Ovary (tissue), 9 donors: ENCODE results near the gene KRTAP10-8. TPM values are rescaled to one million over a fixed set of nuclear protein-coding genes. Genes with fewer than 3 reads are reported as not detected.

Experiments
- DNase-seq, 5 donors: peaks; one replicate each; pipeline ENCODE4 v3.0.0-alpha.2; 2019 to 2020
- H3K27ac ChIP-seq, 2 donors: fragments of 200-600 bp; one replicate each; pipeline versions ENCODE4 v1.5.1 to v1.8.0; 2019 to 2022
- H3K27me3 ChIP-seq: fragments of 200-600 bp; one replicate; pipeline ENCODE4 v1.8.0; 2022
- H3K36me3 ChIP-seq: fragments of 200-600 bp; sonication (generic); one replicate; pipeline ENCODE4 v1.5.1; 2019
- H3K4me1 ChIP-seq: one replicate; pipeline ENCODE4 v1.8.1; 2013; ENCODE audit warnings: mild to moderate bottlenecking, moderate library complexity; ENCODE audit not compliant: insufficient read depth
- H3K4me3 ChIP-seq: fragments of 200-600 bp; sonication (generic); one replicate; pipeline ENCODE4 v1.5.1; 2017
- H3K9me3 ChIP-seq, 2 donors: fragments of 200-600 bp in 1 of 2; sonication (generic) in 1 of 2; one replicate each; pipeline versions ENCODE4 v1.5.1 to v1.8.1; 2013 to 2019; ENCODE audit warnings: mild to moderate bottlenecking in 1 of 2, moderate library complexity in 1 of 2
- EP300 ChIP-seq: sonication (generic); formaldehyde crosslinking; IDR thresholded peaks from one replicate; pipeline ENCODE4 v1.6.1; 2017; ENCODE audit warnings: antibody characterized with exemption
- POLR2A ChIP-seq: fragments of 450-650 bp; IDR thresholded peaks from one replicate; pipeline ENCODE4 v1.6.1; 2017; ENCODE audit warnings: antibody characterized with exemption, mild to moderate bottlenecking, moderate library complexity
- WGBS, 3 donors: extraction: QIAGEN DNeasy Blood & Tissue Kit in 1 of 3; methylation state at CpG; one replicate each; pipeline versions ENCODE4 v1.1.5 to v1.1.7; 2013 to 2017; 5-methylcytosine and 5-hydroxymethylcytosine counted together
- intact Hi-C, 4 donors: fragments of 100-400 bp; cut with DNase I; formaldehyde crosslinking; loops; one replicate each; pipeline versions ENCODE4 v1.11.0 to v1.15.1; 2022 to 2023
- polyA plus RNA-seq, 2 donors: library from polyadenylated mRNA; stranded (reverse); fragments of 200-250 nt in 1 of 2; fragments of 350-450 nt in 1 of 2; fragmentation: Illumina TruSeq in 1 of 2; extraction: RNeasy Lipid Tissue Mini Kit (QIAGEN cat#74804) in 1 of 2; gene quantifications; one replicate each; pipeline ENCODE4 v1.2.3, GENCODE V29; 2013 to 2014
- total RNA-seq, 7 donors: library from RNA; depleted of rRNA in 2 of 7; stranded (reverse); fragments of >200 nt in 2 of 7; fragmentation: NEBNext Ultra II Directional in 3 of 7; extraction: Animal tissue kit (Norgen Biotek cat#: 25700) in 3 of 7; gene quantifications; one replicate each; pipeline versions ENCODE4 v1.1.0 to v1.2.4, GENCODE V29; 2016 to 2023
- TF ChIP-seq, protein P1 (sequence below), 3 donors: fragments of 450-650 bp in 2 of 3; fragments of 200-600 bp in 1 of 3; IDR thresholded peaks; one replicate each; pipeline versions ENCODE4 v1.5.1 to v1.8.0; 2016 to 2022; ENCODE audit warnings: antibody characterized with exemption in 3 of 3, mild to moderate bottlenecking in 1 of 3
- donor health status: DM: no; HTN: no; CAD: no; lungs with moderate emphysema.
- donor health status: DM: no; HTN: no; CAD: no.
- donor health status: Bipolar disorder and iron deficiency.
- donor health status: DM: yes; HTN: yes; CAD: no.
- donor health status: DM: no; HTN: no; CAD: no.
- donor health status: DM: yes; HTN: yes; CAD: no.

The KRTAP10-8 gene
- total and polyA plus RNA-seq, 9 donors = not detected

GRCh38 chr21:44593598-44594405 is 18.1 kb upstream of the KRTAP10-8 start:
- Histone ChIP-seq H3K27ac (no peak overlapping the region), H3K4me1 (no peaks in the 10 kb centered on the region), H3K27me3 (no peaks in the 10 kb centered on the region), H3K4me3 (no peak overlapping the region), H3K36me3 (no peaks in the 10 kb centered on the region), H3K9me3 (no peaks in the 10 kb centered on the region)
- DNase-seq = no peak
- intact Hi-C loops = no loop called here
- TF ChIP-seq EP300 (no peak), POLR2A (no peak)
- TF ChIP-seq, protein P1, sequence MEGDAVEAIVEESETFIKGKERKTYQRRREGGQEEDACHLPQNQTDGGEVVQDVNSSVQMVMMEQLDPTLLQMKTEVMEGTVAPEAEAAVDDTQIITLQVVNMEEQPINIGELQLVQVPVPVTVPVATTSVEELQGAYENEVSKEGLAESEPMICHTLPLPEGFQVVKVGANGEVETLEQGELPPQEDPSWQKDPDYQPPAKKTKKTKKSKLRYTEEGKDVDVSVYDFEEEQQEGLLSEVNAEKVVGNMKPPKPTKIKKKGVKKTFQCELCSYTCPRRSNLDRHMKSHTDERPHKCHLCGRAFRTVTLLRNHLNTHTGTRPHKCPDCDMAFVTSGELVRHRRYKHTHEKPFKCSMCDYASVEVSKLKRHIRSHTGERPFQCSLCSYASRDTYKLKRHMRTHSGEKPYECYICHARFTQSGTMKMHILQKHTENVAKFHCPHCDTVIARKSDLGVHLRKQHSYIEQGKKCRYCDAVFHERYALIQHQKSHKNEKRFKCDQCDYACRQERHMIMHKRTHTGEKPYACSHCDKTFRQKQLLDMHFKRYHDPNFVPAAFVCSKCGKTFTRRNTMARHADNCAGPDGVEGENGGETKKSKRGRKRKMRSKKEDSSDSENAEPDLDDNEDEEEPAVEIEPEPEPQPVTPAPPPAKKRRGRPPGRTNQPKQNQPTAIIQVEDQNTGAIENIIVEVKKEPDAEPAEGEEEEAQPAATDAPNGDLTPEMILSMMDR (IDR thresholded peaks at IDR 0.05) = no peak
- WGBS, 3 donors = 30 to 39% (median 38%) methylated on average over 20 of the region's 20 CpGs

DNA sequence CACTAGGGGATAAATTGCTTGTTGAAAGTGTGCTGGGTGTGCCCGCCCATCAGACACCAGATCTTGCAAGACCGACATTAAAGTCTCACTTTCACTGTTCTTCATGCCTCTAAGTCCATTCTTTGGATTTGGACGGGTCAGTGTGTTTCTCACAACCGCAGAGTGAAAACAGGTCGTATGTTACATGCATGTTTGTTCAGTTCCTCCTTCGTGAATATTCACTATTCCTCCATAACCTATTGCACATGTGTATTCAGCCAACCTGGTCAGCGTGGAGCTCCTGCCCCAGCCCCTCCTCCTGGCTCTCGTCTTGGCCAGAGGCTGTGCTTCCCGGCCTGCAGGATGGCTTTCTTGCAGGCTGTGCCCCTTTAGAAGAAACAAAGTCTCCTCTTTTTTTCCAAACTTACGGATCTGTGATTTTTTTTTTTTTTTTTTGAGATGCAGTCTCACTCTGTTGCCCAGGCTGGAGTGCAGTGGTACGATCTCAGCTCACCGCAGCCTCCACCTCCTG is 17.4 kb upstream of the KRTAP10-8 start:
- H3K9me3 ChIP-seq = no peaks in the 10 kb centered on the region
- H3K4me1 ChIP-seq = no peaks in the 10 kb centered on the region
- no peak overlapping the region for H3K27ac ChIP-seq
- 68 to 75% (median 71%) methylated on average over 12 of the region's 12 CpGs for whole genome bisulfite sequencing, 3 donors
- TF ChIP-seq, protein P1 (IDR thresholded peaks at IDR 0.05) = no peak
- TF ChIP-seq POLR2A (no peak), EP300 (no peak)
- no peaks in the 10 kb centered on the region for H3K27me3 ChIP-seq
- intact Hi-C loops = no loop called here
- DNase-seq = no peak
- no peak overlapping the region for H3K4me3 ChIP-seq
- no peaks in the 10 kb centered on the region for H3K36me3 ChIP-seq

- no peak for DNase-seq
- H3K4me1 ChIP-seq = no peaks in the 10 kb centered on the region
Observed at GRCh38 chr21:44595524-44595923, 16.4 kb upstream of the KRTAP10-8 start.

DNA sequence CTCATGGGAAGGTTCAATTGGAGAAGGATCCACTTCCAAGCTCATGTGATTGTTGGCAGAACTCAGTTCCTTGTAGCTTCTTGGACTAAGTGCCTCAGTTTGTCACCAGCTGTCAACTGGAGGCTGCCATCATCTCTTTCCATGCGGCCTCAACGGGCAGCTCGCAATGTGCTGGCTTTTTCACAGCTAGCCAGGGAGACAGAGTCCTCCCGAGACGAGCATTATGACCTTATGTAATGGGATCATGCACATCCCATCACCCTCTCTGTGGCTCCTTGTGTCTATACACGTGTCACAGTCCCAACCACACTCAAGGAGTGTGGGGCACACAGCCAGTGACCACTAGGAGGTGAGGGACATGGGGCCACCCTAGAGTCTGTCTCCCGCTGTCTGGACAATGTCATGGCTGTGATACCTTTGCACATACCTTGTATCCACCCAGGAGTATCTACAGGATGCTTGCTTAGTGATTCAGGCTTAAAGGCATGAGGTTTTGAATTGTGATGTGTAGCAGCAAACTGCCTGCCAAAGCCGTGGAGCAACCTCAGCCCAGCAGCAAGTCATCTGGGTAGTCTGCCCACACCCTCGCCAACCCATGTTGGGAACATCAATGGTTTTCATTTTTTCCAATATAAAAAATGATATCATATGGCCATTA is 15.7 kb upstream of the KRTAP10-8 start:
- Histone ChIP-seq H3K4me3 (no peak overlapping the region), H3K36me3 (no peaks in the 10 kb centered on the region), H3K4me1 (no peaks in the 10 kb centered on the region), H3K9me3 (no peaks in the 10 kb centered on the region), H3K27me3 (no peaks in the 10 kb centered on the region), H3K27ac (no peak overlapping the region)
- intact Hi-C loops = no loop called here
- no peak for DNase-seq
- WGBS, 3 donors = 75 to 79% (median 78%) methylated on average over 9 of the region's 9 CpGs
- TF ChIP-seq POLR2A (no peak), EP300 (no peak)
- TF ChIP-seq, protein P1 (IDR thresholded peaks at IDR 0.05) = no peak

More at GRCh38 chr21:44595524-44595923, 16.4 kb upstream of the KRTAP10-8 start:
- H3K27me3 ChIP-seq = no peaks in the 10 kb centered on the region
- H3K4me3 ChIP-seq = no peak overlapping the region
- H3K27ac ChIP-seq = no peak overlapping the region
- TF ChIP-seq EP300 (no peak), POLR2A (no peak)
- TF ChIP-seq, protein P1 (IDR thresholded peaks at IDR 0.05) = no peak
- WGBS, 3 donors = 58 to 75% (median 64%) methylated on average over 6 of the region's 6 CpGs
- no peaks in the 10 kb centered on the region for H3K36me3 ChIP-seq
- no peaks in the 10 kb centered on the region for H3K9me3 ChIP-seq
- intact Hi-C loops = no loop called here
